Measurements from ENCODE around the gene NAB2. TPM values are rescaled to one million over a fixed set of nuclear protein-coding genes. Genes with fewer than 3 reads are reported as not detected.
"Not testable (repeated sequence)": the region's sequence is repeated elsewhere in the genome, so short reads cannot be mapped to it uniquely, and the experiment has no call there.

Gene NAB2
- polyA plus RNA-seq, 2 of the 4 experiments (the other 2 are of a cell fraction): 8.6 to 9.8 TPM

GRCh38 chr12:57051011-57051410, 37.9 kb upstream of the NAB2 start:
- ATAC-seq: no peak
- DNase-seq (ENCODE audit: low read depth in 1 of 2, low spot score in 1 of 2): no peak
- no peak overlapping the region for H3K4me3 ChIP-seq
- CTCF ChIA-PET: interaction anchor here (0.5 to 7.8 kb wide), 16 partner anchors 10 to 1133 kb away, joined by 3 to 44 read pairs (median 4); partner anchors contain the start of genes STAT6 and ZBTB39
- peaks cover 23% of the 10 kb centered on the region; the same call in 2 of the 3 replicates for H3K4me1 ChIP-seq
- 96% methylated on average over 1 of the region's 1 CpG for WGBS (ENCODE audit: missing lambda C conversion rate)
- no peak for FAIRE-seq
- no peak overlapping the region for H3K4me2 ChIP-seq
- POLR2A ChIA-PET: no interaction called here
- TF ChIP-seq ZFP36 (IDR thresholded peaks at IDR 0.05; ENCODE audit: borderline replicate concordance, partially characterized antibody) (no peak), RFX5 (IDR thresholded peaks at IDR 0.05) (no peak), CBX2 (IDR thresholded peaks at IDR 0.05; ENCODE audit: borderline replicate concordance, low read depth) (no peak), BHLHE40 (IDR thresholded peaks at IDR 0.05; ENCODE audit: low read depth, low read length) (no peak)
- no peak overlapping the region for H3K27ac ChIP-seq
- H3K9me3 ChIP-seq: no peaks in the 10 kb centered on the region

GRCh38 chr12:57053146-57053545, 35.8 kb upstream of the NAB2 start:
- H3K4me2 ChIP-seq; H3K9me3 ChIP-seq; DNase-seq (ENCODE audit: low read depth in 1 of 2, low spot score in 1 of 2); H3K4me3 ChIP-seq; POLR2A ChIA-PET; FAIRE-seq; ATAC-seq; H3K27ac ChIP-seq: not testable (repeated sequence)
- CTCF ChIA-PET: interaction anchor here (7.8 kb wide), 1 partner anchor 10 kb away, joined by 44 read pairs; no protein-coding TSS in a partner anchor
- H3K4me1 ChIP-seq: peaks cover 21% of the 10 kb centered on the region; the same call in 2 of the 3 replicates
- WGBS (ENCODE audit: missing lambda C conversion rate): 91% methylated on average over 4 of the region's 4 CpGs

GRCh38 chr12:57053901-57054300, 35.0 kb upstream of the NAB2 start:
- WGBS (ENCODE audit: missing lambda C conversion rate): 95% methylated on average over 4 of the region's 4 CpGs
- H3K4me3 ChIP-seq; POLR2A ChIA-PET; ATAC-seq; H3K27ac ChIP-seq; CTCF ChIA-PET; H3K9me3 ChIP-seq; DNase-seq (ENCODE audit: low read depth in 1 of 2, low spot score in 1 of 2); FAIRE-seq; H3K4me2 ChIP-seq: not testable (repeated sequence)
- H3K4me1 ChIP-seq: peaks cover 13% of the 10 kb centered on the region; the same call in 2 of the 3 replicates

GRCh38 chr12:57055824-57056223, 33.1 kb upstream of the NAB2 start:
- Histone ChIP-seq H3K4me3 (no peak overlapping the region), H3K27ac (no peak overlapping the region), H3K9me3 (no peaks in the 10 kb centered on the region), H3K4me2 (no peak overlapping the region), H3K4me1 (no peaks in the 10 kb centered on the region)
- ChIA-PET CTCF (interaction anchor here (1.5 to 8.5 kb wide), 5 partner anchors 22 to 297 kb away, joined by 3 to 161 read pairs (median 25); partner anchors contain the start of genes STAT6 and ZBTB39), POLR2A (no interaction called here)
- no peak for TF ChIP-seq PBX3 (IDR thresholded peaks at IDR 0.05)
- TF ChIP-seq FOSL2 (IDR thresholded peaks at IDR 0.05): no peak
- no peak for TF ChIP-seq FOSL2 (CRISPR knock-in tag; IDR thresholded peaks at IDR 0.05)
- no peak for TF ChIP-seq ZSCAN20 (CRISPR knock-in tag; IDR thresholded peaks at IDR 0.05)
- DNase-seq (ENCODE audit: low read depth in 1 of 2, low spot score in 1 of 2) (no peak), ATAC-seq (no peak), FAIRE-seq (peak; percentile 61)
- WGBS (ENCODE audit: missing lambda C conversion rate): 68% methylated on average over 3 of the region's 3 CpGs

GRCh38 chr12:57057067-57057751, 31.7 kb upstream of the NAB2 start:
- H3K4me2 ChIP-seq: no peak overlapping the region
- DNase-seq (ENCODE audit: low read depth in 1 of 2, low spot score in 1 of 2) (no peak), ATAC-seq (no peak), FAIRE-seq (no peak)
- no peak overlapping the region for H3K4me3 ChIP-seq
- TF ChIP-seq ESRRA (IDR thresholded peaks at IDR 0.05; ENCODE audit: borderline replicate concordance, low read length) (no peak), RNF2 (IDR thresholded peaks at IDR 0.05; ENCODE audit: borderline replicate concordance, low read depth) (no peak), JUNB (IDR thresholded peaks at IDR 0.05) (no peak), RFX5 (IDR thresholded peaks at IDR 0.05) (no peak), KDM1A (IDR thresholded peaks at IDR 0.05; ENCODE audit: low read depth) (no peak), HOXA7 (CRISPR knock-in tag; IDR thresholded peaks at IDR 0.05) (no peak), GATA3 (IDR thresholded peaks at IDR 0.05; ENCODE audit: borderline replicate concordance) (no peak), ELK1 (IDR thresholded peaks at IDR 0.05; ENCODE audit: low read depth, low read length) (no peak), BCL3 (IDR thresholded peaks at IDR 0.05) (no peak), CHD2 (IDR thresholded peaks at IDR 0.05; ENCODE audit: low read length, partially characterized antibody) (no peak), TP53 (CRISPR knock-in tag; IDR thresholded peaks at IDR 0.05) (no peak), HDAC2 (IDR thresholded peaks at IDR 0.05) (no peak), NFE2L2 (conservative IDR thresholded peaks at IDR 0.05; ENCODE audit: low read length) (no peak)
- H3K4me1 ChIP-seq: no peaks in the 10 kb centered on the region
- CTCF ChIA-PET: interaction anchor here (0.7 to 8.5 kb wide), 13 partner anchors 8 to 299 kb away, joined by 3 to 161 read pairs (median 5); partner anchors contain the start of genes STAT6 and ZBTB39
- no peak overlapping the region for H3K27ac ChIP-seq
- POLR2A ChIA-PET: no interaction called here
- H3K9me3 ChIP-seq: no peaks in the 10 kb centered on the region
- 89% methylated on average over 6 of the region's 6 CpGs for WGBS (ENCODE audit: missing lambda C conversion rate)

Measured in A549 (cell line).